ENCODE results near the gene DIRAS1. TPM values are rescaled to one million over a fixed set of nuclear protein-coding genes. Genes with fewer than 3 reads are reported as not detected.

The DIRAS1 gene
- total RNA-seq, 1 donor from 2014 or later = 3.1 TPM

GRCh38 chr19:2756921-2757881 lies 36.0 kb upstream of the DIRAS1 start:
- Histone ChIP-seq H3K27me3 (ENCODE audit: control insufficient read depth, insufficient read depth, low read length) (no peaks in the 10 kb centered on the region), H3K4me3 (ENCODE audit: low read depth, low read length) (no peak overlapping the region), H3K36me3 (ENCODE audit: control insufficient read depth, insufficient read depth, low read length) (peaks cover 1% of the 10 kb centered on the region)
- DNase-seq (ENCODE audit: low read depth) = no peak
- TF ChIP-seq CTCF (IDR thresholded peaks at IDR 0.05; ENCODE audit: insufficient read depth, low read length, poor library complexity, severe bottlenecking) = no peak

GRCh38 chr19:2756477-2756876 lies 35.3 kb upstream of the DIRAS1 start:
- H3K4me3 ChIP-seq (ENCODE audit: low read depth, low read length) = no peak overlapping the region
- H3K36me3 ChIP-seq (ENCODE audit: control insufficient read depth, insufficient read depth, low read length) = peaks cover 1% of the 10 kb centered on the region
- no peak for DNase-seq (ENCODE audit: low read depth)
- H3K27me3 ChIP-seq (ENCODE audit: control insufficient read depth, insufficient read depth, low read length) = no peaks in the 10 kb centered on the region
- TF ChIP-seq CTCF (IDR thresholded peaks at IDR 0.05; ENCODE audit: insufficient read depth, low read length, poor library complexity, severe bottlenecking) = no peak

- Histone ChIP-seq H3K36me3 (ENCODE audit: control insufficient read depth, insufficient read depth, low read length) (peaks cover 1% of the 10 kb centered on the region), H3K27me3 (ENCODE audit: control insufficient read depth, insufficient read depth, low read length) (no peaks in the 10 kb centered on the region), H3K4me3 (ENCODE audit: low read depth, low read length) (no peak overlapping the region)
- no peak for TF ChIP-seq CTCF (IDR thresholded peaks at IDR 0.05; ENCODE audit: insufficient read depth, low read length, poor library complexity, severe bottlenecking)
- no peak for DNase-seq (ENCODE audit: low read depth)
Measured at GRCh38 chr19:2755811-2756210, 34.6 kb upstream of the DIRAS1 start.

GRCh38 chr19:2755448-2755705 lies 34.2 kb upstream of the DIRAS1 start:
- no peak for TF ChIP-seq CTCF (IDR thresholded peaks at IDR 0.05; ENCODE audit: insufficient read depth, low read length, poor library complexity, severe bottlenecking)
- Histone ChIP-seq H3K36me3 (ENCODE audit: control insufficient read depth, insufficient read depth, low read length) (peaks cover 1% of the 10 kb centered on the region), H3K27me3 (ENCODE audit: control insufficient read depth, insufficient read depth, low read length) (no peaks in the 10 kb centered on the region), H3K4me3 (ENCODE audit: low read depth, low read length) (no peak overlapping the region)
- no peak for DNase-seq (ENCODE audit: low read depth)

GRCh38 chr19:2754659-2755447 lies 33.7 kb upstream of the DIRAS1 start:
- no peak for DNase-seq (ENCODE audit: low read depth)
- TF ChIP-seq CTCF (IDR thresholded peaks at IDR 0.05; ENCODE audit: insufficient read depth, low read length, poor library complexity, severe bottlenecking) = no peak
- Histone ChIP-seq H3K36me3 (ENCODE audit: control insufficient read depth, insufficient read depth, low read length) (peaks cover 1% of the 10 kb centered on the region), H3K27me3 (ENCODE audit: control insufficient read depth, insufficient read depth, low read length) (no peaks in the 10 kb centered on the region), H3K4me3 (ENCODE audit: low read depth, low read length) (no peak overlapping the region)
